HS-27A (cell line): ENCODE measurements around the gene KAZN.
"Not testable (repeated sequence)": the region's sequence is repeated elsewhere in the genome, so short reads cannot be mapped to it uniquely, and the experiment has no call there.

Source experiments
- DNase-seq: peaks from one replicate; pipeline ENCODE4 v3.0.0-alpha.2; 2012; ENCODE audit warnings: low read depth, missing footprints

The KAZN gene

GRCh38 chr1:14956579-14957195 is 358.2 kb downstream of the KAZN start:
- no peak for DNase-seq

GRCh38 chr1:14957375-14958098 is 359.1 kb downstream of the KAZN start:
- DNase-seq = no peak

GRCh38 chr1:14958249-14959058 is 360.0 kb downstream of the KAZN start:
- no peak for DNase-seq

- no peak for DNase-seq
Observed at GRCh38 chr1:14959059-14959694, 360.7 kb downstream of the KAZN start.

GRCh38 chr1:14961661-14962267 is 363.3 kb downstream of the KAZN start:
- DNase-seq = no peak

GRCh38 chr1:14962407-14962806 is 363.9 kb downstream of the KAZN start:
- DNase-seq = no peak

GRCh38 chr1:14963791-14964710 is 365.6 kb downstream of the KAZN start:
- DNase-seq = not testable (repeated sequence)

GRCh38 chr1:14964711-14965055 is 366.2 kb downstream of the KAZN start:
- DNase-seq = no peak

- DNase-seq = no peak
Observed at GRCh38 chr1:14968251-14968851, 369.9 kb downstream of the KAZN start.

GRCh38 chr1:14969006-14969405 is 370.5 kb downstream of the KAZN start:
- DNase-seq = no peak

- DNase-seq = no peak
Observed at GRCh38 chr1:14970115-14970798, 371.8 kb downstream of the KAZN start.

GRCh38 chr1:14970799-14971141 is 372.3 kb downstream of the KAZN start:
- DNase-seq = no peak

GRCh38 chr1:14971221-14971620 is 372.7 kb downstream of the KAZN start:
- DNase-seq = no peak

- DNase-seq = no peak
Observed at GRCh38 chr1:14972107-14972506, 373.6 kb downstream of the KAZN start.

GRCh38 chr1:14973773-14974172 is 375.3 kb downstream of the KAZN start:
- DNase-seq = no peak

GRCh38 chr1:14974361-14974760 is 375.9 kb downstream of the KAZN start:
- no peak for DNase-seq

GRCh38 chr1:14975119-14975518 is 376.6 kb downstream of the KAZN start:
- no peak for DNase-seq

GRCh38 chr1:14976256-14976655 is 377.8 kb downstream of the KAZN start:
- no peak for DNase-seq

- no peak for DNase-seq
Observed at GRCh38 chr1:14977338-14977931, 378.9 kb downstream of the KAZN start.
